Forelimb muscle (tissue), 1 donor: ENCODE measurements around the gene CIBAR2. TPM values are rescaled to one million over a fixed set of nuclear protein-coding genes. Genes with fewer than 3 reads are reported as not detected.

ENCODE experiments used
- DNase-seq: peaks from one replicate; pipeline ENCODE4 v3.0.0-alpha.2; 2013; ENCODE audit warnings: low read depth
- polyA plus RNA-seq: library from polyadenylated mRNA; unstranded; fragments of 120-200 nt; gene quantifications from one replicate; pipeline ENCODE4 v1.2.1, GENCODE V29; 2013; ENCODE audit not compliant: insufficient read length

The CIBAR2 gene
- polyA plus RNA-seq, 1 donor: not detected

DNA sequence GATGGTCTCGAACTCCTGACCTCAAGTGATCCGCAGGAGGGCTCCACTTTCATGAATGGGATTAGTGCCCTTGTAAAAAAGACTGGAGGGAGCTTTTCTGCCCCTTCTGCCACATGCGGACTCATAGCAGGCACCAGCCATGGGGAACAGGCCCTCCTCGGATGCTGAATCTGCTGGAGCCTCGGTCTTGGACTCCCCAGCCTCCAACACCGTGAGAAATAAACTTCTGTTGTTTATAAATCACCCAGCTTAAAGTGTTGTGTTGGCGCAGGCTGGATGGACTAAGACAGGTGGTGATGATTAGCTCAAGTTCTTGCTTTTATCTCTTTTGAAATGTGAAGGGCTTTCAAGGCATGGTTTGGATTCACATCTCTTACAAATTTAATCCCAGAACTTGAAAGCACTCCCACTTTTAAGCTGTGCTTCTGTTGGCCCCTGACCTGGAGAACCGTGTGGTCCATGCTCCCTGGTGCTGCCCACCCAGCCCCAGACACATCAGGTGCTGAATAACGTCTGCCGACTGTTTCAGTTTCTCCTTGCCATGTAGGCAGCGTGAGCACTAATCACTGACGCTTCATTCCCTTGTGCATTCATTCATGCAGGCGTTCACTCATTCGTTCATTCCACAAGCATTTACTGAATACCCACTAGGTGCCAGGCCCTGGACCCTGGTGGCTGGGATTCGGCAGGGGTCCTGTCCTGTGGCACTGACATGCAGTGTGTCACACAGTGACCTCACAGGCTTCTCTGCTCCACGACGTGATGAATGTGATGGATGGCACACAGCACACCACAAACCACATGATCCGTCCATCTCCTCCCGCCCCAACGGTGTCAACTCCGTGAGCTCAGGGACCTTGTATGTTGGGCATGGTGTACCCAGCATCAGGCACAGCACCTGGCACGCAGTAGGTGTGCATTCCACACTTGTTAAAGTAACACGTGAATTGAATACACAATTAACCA, 8.9 kb downstream of the CIBAR2 start:
- no peak for DNase-seq

- DNase-seq: no peak
Observed at GRCh38 chr16:85101956-85102630, 10.2 kb downstream of the CIBAR2 start.

DNA sequence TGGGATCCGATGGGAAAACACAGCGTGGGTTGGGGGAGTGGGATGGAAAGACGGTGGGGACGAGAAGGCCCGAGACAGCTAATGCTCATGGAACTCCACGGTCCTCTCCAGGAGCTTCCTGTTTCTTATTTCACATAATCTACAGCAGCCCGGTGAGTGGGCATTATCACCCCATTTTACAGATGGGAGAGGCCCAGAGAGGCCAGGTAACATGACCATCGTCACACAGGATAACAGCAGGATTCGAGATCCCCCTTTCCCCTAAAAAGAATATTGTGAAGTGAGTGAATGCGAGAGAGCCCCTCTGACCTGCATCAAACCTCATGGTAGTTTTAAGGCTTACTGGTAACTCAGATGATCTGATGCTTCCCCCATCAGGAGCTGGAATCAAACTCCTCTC, 12.0 kb downstream of the CIBAR2 start:
- no peak for DNase-seq

DNA sequence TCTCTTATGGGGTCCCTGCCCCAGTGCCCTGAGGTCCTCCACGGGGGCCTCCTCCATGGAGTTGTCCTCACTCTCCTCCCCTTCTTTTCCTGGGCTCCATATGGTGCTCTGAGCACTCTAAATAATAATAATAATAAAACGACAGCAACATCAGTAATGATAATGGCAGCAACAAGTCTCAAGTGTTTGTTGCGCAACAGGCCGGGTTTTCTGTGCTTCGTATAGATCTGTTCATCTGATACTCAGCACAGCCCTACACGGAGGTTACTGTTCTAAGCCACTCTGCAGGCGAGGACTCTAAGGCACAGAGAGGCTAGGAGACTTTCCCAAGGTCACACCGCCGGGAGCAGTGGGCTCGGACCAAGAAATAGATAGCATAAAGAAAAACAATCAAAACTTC, 13.7 kb downstream of the CIBAR2 start:
- no peak for DNase-seq

DNA sequence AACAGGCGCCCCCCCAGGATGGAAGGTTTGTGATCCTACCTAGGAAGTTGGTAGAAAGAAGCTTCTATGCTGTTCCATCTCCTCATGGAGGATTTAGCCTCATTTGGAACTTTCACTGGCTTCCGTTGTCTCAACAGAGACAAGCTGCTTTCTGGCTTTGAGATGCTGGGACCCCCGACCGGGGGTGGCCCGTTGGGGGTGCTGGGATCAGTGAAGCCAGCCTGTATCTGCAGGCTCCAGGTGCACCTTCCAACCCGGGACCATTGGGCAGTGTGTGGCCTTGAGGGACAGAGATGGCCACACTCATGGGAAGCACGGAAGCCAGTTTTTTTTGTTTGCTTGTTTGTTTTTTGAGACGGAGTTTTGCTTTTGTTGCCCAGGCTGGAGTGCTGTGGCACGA, 15.4 kb downstream of the CIBAR2 start:
- no peak for DNase-seq

- DNase-seq: no peak
Observed at GRCh38 chr16:85094812-85095211, 17.5 kb downstream of the CIBAR2 start.

DNA sequence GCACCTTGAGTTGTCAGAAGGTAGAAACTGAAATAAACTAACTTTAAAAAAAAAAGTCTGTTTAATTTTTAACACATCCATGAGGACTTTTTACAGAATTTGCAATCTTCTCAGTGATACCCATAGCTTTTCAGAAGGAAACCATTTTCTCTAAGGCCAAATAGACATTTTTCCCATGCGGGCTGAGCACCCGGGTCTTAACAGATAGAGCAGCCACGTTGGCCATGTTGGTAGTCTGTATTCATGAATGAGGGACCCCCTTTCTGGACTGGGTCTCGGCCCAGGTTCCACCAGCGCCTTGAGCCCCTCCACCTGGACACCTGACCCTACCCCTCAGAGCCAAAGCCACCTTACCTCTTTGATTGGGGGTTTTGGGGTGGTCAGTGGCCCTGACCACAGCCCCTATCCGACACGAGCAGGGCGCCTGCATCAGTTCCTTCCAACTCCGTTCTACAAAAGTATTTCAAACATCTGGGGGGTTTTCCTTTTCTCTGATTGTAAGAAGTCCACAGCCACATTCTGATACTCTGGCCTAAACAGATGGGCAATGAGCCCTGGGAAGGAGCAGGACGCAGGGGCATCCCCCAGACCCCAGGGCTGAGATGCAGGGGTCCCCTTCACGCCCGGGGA, 18.0 kb downstream of the CIBAR2 start:
- DNase-seq: no peak

DNA sequence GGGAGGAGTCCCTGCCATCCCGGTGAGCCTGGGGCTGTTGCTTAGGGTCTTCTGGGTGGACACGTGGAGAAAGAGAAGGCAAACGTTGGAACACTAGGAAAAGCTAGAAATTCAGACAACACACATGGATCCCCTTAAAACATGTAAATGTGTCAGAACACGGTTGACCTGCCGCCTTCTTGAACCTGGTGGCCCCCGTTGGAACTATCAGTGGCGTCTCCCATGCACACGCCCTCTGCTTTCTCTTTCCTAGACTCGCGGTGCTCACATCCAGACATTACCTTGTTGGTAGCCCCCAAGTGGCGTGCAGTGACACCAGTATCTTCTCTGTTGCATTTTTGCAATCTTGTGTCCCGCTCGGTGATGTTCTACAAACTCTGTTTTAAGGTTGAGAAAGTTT, 18.6 kb downstream of the CIBAR2 start:
- DNase-seq: no peak

- no peak for DNase-seq
Observed at GRCh38 chr16:85092851-85093250, 19.4 kb downstream of the CIBAR2 start.

DNA sequence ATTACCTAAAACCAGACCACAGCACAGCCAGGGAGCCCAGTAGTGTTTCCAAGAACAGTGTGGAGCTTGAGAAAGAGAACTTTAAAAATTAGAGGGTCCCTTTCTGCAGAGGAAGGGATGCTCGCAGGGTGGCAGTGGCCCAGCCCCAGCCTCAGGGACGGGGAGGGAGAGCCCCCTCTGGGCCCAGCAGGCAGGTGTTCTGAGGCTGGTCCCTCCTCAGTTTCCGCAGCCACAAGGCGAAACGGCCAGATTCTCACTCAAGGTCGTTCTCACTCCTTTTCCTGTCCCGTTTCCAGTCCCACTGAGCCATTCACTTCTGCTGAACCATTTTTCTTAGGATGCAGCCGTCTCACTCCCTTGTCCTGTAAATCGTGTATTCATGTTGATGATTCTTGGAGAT, 20.0 kb downstream of the CIBAR2 start:
- no peak for DNase-seq

GRCh38 chr16:85091522-85091910, 20.8 kb downstream of the CIBAR2 start:
- no peak for DNase-seq

DNA sequence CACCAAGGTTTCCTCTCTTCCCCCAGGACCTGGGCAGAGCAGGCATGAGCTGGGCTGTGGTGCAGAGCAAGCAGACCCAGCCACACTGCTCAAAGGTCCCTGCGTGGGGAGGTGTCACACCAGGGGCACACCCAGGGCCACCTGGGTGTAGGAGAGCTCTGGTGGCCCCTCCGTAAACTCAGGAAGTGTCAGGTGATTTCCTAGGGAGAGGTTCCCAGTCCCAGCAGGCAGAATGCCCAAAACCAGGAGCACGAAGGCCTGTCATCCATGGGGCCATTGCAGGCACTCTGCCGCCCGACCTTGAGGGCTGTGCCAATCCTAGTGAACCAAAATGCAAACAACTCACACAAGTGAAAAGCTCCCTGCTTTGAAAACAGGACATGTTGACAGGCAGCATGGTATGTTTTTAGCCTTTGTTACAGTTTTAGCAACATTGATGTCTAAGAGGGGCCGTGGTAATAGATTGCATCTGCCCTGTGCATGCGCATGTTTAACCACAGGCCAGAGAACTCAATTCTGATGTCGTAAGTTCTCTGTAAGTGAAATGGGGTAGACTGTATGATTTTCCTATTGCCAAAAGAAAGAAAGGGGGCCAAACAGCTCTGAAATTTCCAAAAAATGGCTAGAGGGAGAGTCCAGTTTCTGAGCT, 21.3 kb downstream of the CIBAR2 start:
- no peak for DNase-seq

DNA sequence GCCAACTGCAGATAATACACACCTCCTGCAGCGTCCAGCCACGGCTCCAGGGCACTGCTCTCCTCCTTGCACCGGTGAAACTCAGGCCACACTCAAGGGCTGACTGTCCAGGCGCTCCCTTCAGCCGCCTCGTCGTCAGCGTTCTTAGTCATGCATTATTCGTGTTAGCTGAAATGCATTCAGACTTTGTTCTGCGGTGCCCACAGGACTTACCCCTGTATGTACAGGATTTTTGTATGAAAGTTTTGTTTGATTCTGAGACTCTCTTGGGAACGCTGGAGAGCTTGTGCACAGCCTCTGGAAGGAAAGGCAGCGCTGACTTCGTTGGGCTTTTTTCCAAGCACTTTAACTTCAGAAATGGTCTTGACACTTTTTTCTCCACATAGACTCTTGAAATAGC, 22.1 kb downstream of the CIBAR2 start:
- no peak for DNase-seq

GRCh38 chr16:85089525-85089924, 22.7 kb downstream of the CIBAR2 start:
- DNase-seq: no peak

DNA sequence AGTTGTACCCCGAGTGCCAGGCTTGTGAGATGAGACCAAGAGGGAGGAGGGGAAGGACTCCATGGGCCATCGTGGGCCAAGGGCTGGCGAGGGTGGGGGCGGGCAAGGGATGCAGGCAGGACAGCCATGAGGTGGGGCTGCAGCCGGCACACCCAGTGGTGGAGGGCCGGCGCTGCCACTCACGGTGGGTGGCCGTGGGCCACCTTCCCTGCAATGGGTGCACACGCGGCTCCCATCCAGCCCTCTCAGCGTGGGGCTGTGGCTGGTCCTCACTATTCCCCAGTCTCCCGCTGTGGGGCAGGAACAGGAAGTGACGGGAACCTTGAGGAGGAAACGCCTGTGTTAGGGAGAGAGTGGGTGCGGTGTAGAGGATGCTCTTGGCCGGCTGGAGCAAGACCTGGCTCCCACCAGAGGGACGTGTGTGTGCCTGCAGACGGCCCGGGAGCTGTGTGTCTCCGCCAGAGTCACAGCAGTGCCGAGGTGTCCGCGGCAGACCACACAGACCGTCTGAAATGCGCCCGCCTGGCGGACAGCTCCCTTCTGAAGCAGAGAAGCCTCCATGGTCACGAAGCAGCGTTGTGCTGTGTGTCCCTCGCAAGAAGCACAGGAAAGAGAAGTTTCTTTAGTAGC, 23.6 kb downstream of the CIBAR2 start:
- DNase-seq: no peak

DNA sequence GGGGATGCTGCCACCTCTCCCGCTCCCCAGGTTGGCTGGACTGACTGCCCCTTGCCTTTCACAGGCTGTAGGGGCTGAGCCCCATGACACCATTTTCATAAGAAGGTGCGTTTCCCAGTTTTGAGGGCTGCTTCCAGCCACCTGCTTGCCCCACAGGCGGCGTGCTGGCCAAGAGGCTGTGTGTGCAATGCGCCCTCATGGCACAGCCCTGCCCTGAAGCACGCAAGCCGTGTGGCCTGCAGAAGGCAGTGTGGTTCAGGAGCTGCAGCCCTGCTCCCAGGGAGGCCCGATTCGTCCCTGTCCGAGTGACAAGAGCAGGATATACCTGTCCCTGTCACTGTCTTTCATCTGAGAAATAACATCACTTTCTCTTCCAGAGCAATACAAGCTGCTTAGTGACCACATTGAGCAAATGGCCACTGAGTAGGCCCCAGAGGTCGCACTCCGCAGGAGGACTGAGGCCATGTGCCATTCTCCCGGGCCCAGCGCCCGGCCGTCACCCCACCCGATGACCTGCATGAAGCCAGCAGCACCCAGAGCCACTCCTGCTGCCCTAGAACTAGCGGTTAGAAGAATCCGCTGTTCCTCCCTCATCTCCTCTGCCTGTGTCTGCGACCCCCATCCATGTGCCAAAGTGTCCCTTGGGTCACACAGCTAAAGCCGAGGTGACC, 24.2 kb downstream of the CIBAR2 start:
- no peak for DNase-seq

GRCh38 chr16:85086347-85087291, 25.7 kb downstream of the CIBAR2 start:
- DNase-seq: no peak

DNA sequence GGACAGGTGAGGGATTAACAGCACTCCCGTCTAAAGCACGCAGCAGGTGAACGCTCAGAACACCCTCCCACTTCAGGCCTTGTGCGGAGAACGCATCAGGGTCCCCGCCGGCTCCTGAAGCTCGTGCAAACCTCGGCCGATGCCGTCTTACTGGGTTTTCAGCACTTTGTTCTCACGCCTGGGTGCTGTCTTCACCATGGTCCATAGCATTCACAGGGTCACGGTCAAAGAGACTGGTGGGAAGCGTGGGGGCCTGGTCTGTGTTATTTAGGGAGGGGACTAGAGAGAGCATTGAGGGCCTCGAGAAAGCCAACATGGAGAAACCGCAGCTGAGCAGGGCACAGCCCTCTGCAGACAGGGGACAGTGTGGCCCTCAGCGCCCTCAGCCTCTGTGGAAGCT, 26.6 kb downstream of the CIBAR2 start:
- DNase-seq: no peak

- no peak for DNase-seq
Observed at GRCh38 chr16:85084841-85085510, 27.3 kb downstream of the CIBAR2 start.
